Thyroid gland (tissue), 4 donors: ENCODE results near the gene METTL26. TPM values are rescaled to one million over a fixed set of nuclear protein-coding genes. Genes with fewer than 3 reads are reported as not detected.
A peak's percentile ranks its signal among the peaks of the same experiment; 100 is the strongest.

Source experiments
- DNase-seq, 2 donors: peaks; one replicate each; pipeline ENCODE4 v3.0.0-alpha.2; 2019
- H3K27ac ChIP-seq, 3 donors: fragments of 200-600 bp; sonication (generic); 1 replicate in 2 of 3; 2 replicates in 1 of 3; pipeline ENCODE4 v1.5.1; 2016 to 2019; ENCODE audit warnings: mild to moderate bottlenecking in 1 of 3, moderate library complexity in 1 of 3
- H3K27me3 ChIP-seq: fragments of 200-600 bp; sonication (generic); one replicate; pipeline ENCODE4 v1.5.1; 2019
- H3K36me3 ChIP-seq, 2 donors: fragments of 200-600 bp; sonication (generic); one replicate each; pipeline ENCODE4 v1.5.1; 2016 to 2019
- H3K4me1 ChIP-seq, 2 donors: fragments of 200-600 bp; sonication (generic); one replicate each; pipeline ENCODE4 v1.5.1; 2017 to 2019
- H3K4me3 ChIP-seq, 3 donors: fragments of 200-600 bp; sonication (generic); replicated peaks in 1 of 3; 1 replicate in 2 of 3; 2 replicates in 1 of 3; pipeline ENCODE4 v1.5.1; 2016; ENCODE audit warnings: mild to moderate bottlenecking in 1 of 3
- H3K9me3 ChIP-seq: fragments of 200-600 bp; sonication (generic); one replicate; pipeline ENCODE4 v1.5.1; 2017
- CTCF ChIP-seq, 6 experiments: fragments of 200-600 bp in 3 of 6; fragments of 450-650 bp in 3 of 6; sonication (generic) in 3 of 6; IDR thresholded peaks; one replicate each; pipeline ENCODE4 v1.5.1; 2016 to 2019; ENCODE audit warnings: antibody characterized with exemption in 6 of 6, mild to moderate bottlenecking in 2 of 6, inconsistent platforms in 1 of 6, moderate library complexity in 1 of 6
- POLR2A ChIP-seq, 2 donors: fragments of 450-650 bp; IDR thresholded peaks; one replicate each; pipeline ENCODE4 v1.6.1; 2017; ENCODE audit warnings: antibody characterized with exemption in 2 of 2, mild to moderate bottlenecking in 2 of 2, moderate library complexity in 1 of 2
- whole genome bisulfite sequencing, 2 donors: methylation state at CpG; one replicate each; pipeline ENCODE4 v1.1.5; 2017; 5-methylcytosine and 5-hydroxymethylcytosine counted together
- intact Hi-C: fragments of 100-400 bp; cut with DNase I; formaldehyde crosslinking; loops from one replicate; pipeline ENCODE4 v1.15.1; 2023
- total RNA-seq, 4 donors: library from RNA; depleted of rRNA; stranded (reverse); fragments of >200 nt; gene quantifications; one replicate each; pipeline ENCODE4 v1.2.3, GENCODE V29; 2016

The METTL26 gene
- total RNA-seq, 4 donors from 2014 or later: 54.2 to 180 (median 115) TPM

GRCh38 chr16:660132-660458 is 24.0 kb upstream of the METTL26 start:
- intact Hi-C loops: no loop called here
- DNase-seq: no peak
- H3K4me1 ChIP-seq: peaks cover 5 to 12% of the 10 kb centered on the region in 2 donors
- TF ChIP-seq POLR2A (IDR thresholded peaks at IDR 0.05) (no peak), CTCF (IDR thresholded peaks at IDR 0.05) (no peak)
- H3K9me3 ChIP-seq: no peaks in the 10 kb centered on the region
- no peaks in the 10 kb centered on the region for H3K36me3 ChIP-seq
- H3K4me3 ChIP-seq: no peak overlapping the region
- 48 to 71% methylated on average over 2 to 5 of the region's 6 CpGs for WGBS, 2 donors
- H3K27me3 ChIP-seq: no peaks in the 10 kb centered on the region
- H3K27ac ChIP-seq: peak overlapping the region in 1 of 3 donors; percentile 63

- H3K27me3 ChIP-seq: no peaks in the 10 kb centered on the region
- intact Hi-C loops: no loop called here
- TF ChIP-seq POLR2A (IDR thresholded peaks at IDR 0.05) (no peak), CTCF (IDR thresholded peaks at IDR 0.05) (no peak)
- H3K4me3 ChIP-seq: no peak overlapping the region
- H3K4me1 ChIP-seq: peaks cover 5 to 12% of the 10 kb centered on the region in 2 donors
- no peaks in the 10 kb centered on the region for H3K36me3 ChIP-seq
- WGBS, 2 donors: 91 to 100% methylated on average over 1 to 8 of the region's 20 CpGs
- no peaks in the 10 kb centered on the region for H3K9me3 ChIP-seq
- no peak for DNase-seq
- H3K27ac ChIP-seq: no peak overlapping the region
These were observed 23.5 kb upstream of the METTL26 start for GRCh38 chr16:659618-660017.

GRCh38 chr16:658679-659571 is 22.8 kb upstream of the METTL26 start:
- intact Hi-C loops: no loop called here
- no peak for DNase-seq
- no peaks in the 10 kb centered on the region for H3K27me3 ChIP-seq
- 90 to 95% methylated on average over 20 to 29 of the region's 35 CpGs for WGBS, 2 donors
- no peak for TF ChIP-seq POLR2A (IDR thresholded peaks at IDR 0.05)
- no peak for TF ChIP-seq CTCF (IDR thresholded peaks at IDR 0.05)
- H3K4me1 ChIP-seq: peaks cover 5 to 12% of the 10 kb centered on the region in 2 donors
- H3K9me3 ChIP-seq: no peaks in the 10 kb centered on the region
- H3K27ac ChIP-seq: no peak overlapping the region
- no peak overlapping the region for H3K4me3 ChIP-seq
- H3K36me3 ChIP-seq: no peaks in the 10 kb centered on the region

- intact Hi-C loops: no loop called here
- no peak for TF ChIP-seq POLR2A (IDR thresholded peaks at IDR 0.05)
- no peak for TF ChIP-seq CTCF (IDR thresholded peaks at IDR 0.05)
- no peaks in the 10 kb centered on the region for H3K27me3 ChIP-seq
- WGBS, 2 donors: 94% methylated on average over 6 of the region's 22 CpGs; no CpG with 5 or more reads in 1 of the 2 donors
- H3K36me3 ChIP-seq: peaks cover 0 to 2% of the 10 kb centered on the region in 2 donors
- H3K27ac ChIP-seq: no peak overlapping the region
- H3K4me3 ChIP-seq: no peak overlapping the region
- no peak for DNase-seq
- peaks cover 5 to 12% of the 10 kb centered on the region in 2 donors for H3K4me1 ChIP-seq
- no peaks in the 10 kb centered on the region for H3K9me3 ChIP-seq
These were observed 21.4 kb upstream of the METTL26 start for GRCh38 chr16:657487-657886.

- 93% methylated on average over 12 of the region's 12 CpGs for WGBS, 2 donors
- intact Hi-C loops: no loop called here
- TF ChIP-seq POLR2A (IDR thresholded peaks at IDR 0.05) (no peak), CTCF (IDR thresholded peaks at IDR 0.05) (no peak)
These were observed 17.9 kb upstream of the METTL26 start for GRCh38 chr16:654034-654433.

More at GRCh38 chr16:654034-654433, 17.9 kb upstream of the METTL26 start:
- Histone ChIP-seq H3K27me3 (no peaks in the 10 kb centered on the region), H3K4me1 (peaks cover 6 to 7% of the 10 kb centered on the region in 2 donors), H3K9me3 (no peaks in the 10 kb centered on the region), H3K36me3 (peaks cover 0 to 8% of the 10 kb centered on the region in 2 donors), H3K27ac (no peak overlapping the region), H3K4me3 (no peak overlapping the region)
- no peak for DNase-seq
